ENCODE measurements around the gene RBM20.
"Not testable (repeated sequence)": the region's sequence is repeated elsewhere in the genome, so short reads cannot be mapped to it uniquely, and the experiment has no call there.

Gene RBM20

DNA sequence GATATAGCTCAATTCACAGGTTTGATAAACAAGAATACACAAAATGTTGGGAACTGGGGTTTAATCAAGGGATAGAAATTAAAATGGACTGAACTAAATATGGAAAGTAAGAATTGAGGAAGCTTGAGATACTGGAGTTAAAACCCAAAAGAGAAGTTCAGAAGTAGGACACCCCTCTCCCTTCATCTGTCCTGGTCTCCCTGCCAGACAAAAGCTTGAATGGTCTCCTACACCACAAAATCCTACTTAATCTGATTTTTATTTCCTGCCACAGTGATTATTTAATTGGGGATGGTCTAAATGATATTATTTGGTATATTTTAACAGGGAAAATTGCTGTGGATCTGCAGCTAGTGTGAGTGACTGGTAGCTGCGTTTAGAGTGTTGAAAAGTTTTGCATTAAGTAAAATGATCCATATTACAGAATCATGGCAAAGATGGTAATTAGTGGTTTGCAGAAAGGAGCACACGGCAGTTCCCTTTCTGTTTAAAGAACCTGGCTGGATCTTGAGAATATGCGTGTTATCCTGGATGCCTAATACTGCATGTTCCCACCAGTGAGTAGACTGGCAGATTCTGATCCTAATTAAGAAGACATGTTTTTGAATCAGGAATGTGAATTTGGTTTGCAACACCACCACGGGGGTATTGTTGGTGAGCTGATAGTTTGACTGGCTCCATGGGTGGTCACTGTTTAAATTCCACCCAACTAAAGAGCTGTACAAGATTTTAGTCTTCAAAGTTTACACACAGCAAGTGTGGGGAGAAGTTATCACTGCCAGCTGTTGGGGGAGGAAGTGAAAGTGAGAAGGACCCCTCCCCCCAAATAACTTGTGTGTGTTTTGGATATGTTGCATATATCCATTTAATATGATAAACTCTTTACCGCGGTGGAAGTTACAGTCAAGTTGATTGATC lies 5.5 kb downstream of the RBM20 start:
- no peak for DNase-seq

- no peak for DNase-seq
Observed at GRCh38 chr10:110650265-110650668, 6.1 kb downstream of the RBM20 start.

- DNase-seq: peak in 1 of 2 experiments; percentile 28
Observed at GRCh38 chr10:110651044-110651958, 7.2 kb downstream of the RBM20 start.

- no peak for DNase-seq
Observed at GRCh38 chr10:110652475-110653118, 8.5 kb downstream of the RBM20 start.

DNA sequence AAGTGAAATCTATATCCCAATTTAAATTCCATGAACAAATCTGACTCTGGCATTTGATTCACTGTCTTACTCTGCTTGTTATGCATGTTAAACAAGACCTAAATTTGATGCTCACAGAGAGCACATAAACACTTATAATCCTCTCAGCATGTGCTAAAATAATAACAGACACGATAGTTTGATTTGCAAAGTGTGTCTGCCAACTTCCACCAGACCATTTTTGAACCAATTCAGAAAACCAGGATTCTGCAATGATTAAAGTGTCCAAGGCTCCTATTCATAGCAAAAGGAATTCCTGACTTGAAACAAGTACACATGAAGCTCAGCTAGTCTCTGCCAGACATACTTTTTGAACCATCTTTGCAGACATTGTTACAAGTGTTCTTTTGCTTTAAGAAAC lies 11.2 kb downstream of the RBM20 start:
- no peak for DNase-seq

DNA sequence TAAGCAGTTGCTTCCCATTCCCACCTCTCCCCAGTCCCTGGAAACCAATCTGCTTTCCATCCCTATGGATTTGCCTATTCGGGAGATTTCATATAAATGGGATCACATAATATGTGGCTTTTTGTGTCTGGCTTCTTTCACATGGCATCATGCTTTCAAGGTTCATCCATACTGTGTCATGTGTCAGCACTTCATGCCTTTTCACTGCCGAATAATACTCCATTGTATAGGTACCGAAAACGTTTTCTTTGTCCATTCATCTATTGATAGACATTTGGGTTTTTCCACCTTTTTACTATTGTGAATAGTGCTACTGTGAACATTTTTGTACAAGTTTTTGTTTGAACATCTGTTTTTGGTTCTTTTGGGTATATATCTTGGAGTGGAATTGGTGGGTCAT lies 12.5 kb downstream of the RBM20 start:
- no peak for DNase-seq

DNA sequence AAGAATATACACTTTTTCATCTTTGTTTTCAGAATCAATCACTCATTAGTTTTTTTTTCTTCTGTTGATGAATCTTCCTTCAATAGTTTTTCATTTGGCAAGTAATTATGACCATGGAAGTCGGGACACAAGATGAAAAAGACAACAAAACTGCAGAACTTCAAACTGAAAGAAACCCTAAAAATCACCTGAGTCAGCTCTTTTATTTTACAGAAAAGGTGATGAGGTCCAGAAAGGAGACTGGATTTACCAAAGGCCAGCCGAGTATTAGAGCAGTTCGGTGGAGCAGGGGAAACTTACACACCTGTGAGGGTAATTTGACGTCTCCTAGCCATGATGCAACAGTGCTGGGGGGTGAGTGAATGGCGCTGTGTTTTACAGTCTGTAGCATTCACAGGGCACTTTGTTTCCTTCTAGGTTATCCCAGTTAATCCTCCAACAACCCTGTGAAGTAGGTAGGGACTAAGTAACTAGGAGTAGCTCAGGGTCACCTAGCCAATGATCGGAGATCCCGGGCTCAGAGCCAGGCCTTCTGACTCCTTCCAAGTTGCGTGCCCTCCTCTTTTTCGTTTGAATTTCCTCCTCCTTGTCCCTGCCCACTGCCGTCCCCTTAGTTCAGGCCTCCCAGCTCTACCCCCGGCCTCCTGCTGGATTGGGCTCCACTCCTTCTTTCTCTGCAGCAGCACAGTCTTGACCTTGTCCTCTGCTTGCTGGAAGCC lies 14.0 kb downstream of the RBM20 start:
- DNase-seq: no peak

- DNase-seq: no peak
Observed at GRCh38 chr10:110659558-110659957, 15.4 kb downstream of the RBM20 start.

DNA sequence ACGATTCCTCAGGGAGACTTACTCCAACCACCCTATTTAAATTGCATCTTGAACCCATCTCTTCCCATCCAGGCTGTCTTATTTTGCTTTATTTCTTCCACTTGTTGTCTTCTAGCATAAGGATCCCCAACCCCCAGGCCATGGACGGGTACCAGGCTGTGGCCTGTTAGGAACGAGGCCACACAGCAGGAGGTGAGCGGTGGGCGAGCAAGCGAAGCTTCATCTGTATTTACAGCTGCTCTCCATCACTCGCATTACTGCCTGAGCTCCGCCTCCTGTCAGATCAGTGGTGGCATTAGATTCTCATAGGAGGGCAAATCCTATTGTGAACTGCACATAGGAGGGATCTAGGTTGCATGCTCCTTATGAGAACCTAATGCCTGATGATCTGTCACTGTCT lies 16.2 kb downstream of the RBM20 start:
- DNase-seq: not testable (repeated sequence)

- no peak for DNase-seq
Observed at GRCh38 chr10:110661292-110661691, 17.2 kb downstream of the RBM20 start.

DNA sequence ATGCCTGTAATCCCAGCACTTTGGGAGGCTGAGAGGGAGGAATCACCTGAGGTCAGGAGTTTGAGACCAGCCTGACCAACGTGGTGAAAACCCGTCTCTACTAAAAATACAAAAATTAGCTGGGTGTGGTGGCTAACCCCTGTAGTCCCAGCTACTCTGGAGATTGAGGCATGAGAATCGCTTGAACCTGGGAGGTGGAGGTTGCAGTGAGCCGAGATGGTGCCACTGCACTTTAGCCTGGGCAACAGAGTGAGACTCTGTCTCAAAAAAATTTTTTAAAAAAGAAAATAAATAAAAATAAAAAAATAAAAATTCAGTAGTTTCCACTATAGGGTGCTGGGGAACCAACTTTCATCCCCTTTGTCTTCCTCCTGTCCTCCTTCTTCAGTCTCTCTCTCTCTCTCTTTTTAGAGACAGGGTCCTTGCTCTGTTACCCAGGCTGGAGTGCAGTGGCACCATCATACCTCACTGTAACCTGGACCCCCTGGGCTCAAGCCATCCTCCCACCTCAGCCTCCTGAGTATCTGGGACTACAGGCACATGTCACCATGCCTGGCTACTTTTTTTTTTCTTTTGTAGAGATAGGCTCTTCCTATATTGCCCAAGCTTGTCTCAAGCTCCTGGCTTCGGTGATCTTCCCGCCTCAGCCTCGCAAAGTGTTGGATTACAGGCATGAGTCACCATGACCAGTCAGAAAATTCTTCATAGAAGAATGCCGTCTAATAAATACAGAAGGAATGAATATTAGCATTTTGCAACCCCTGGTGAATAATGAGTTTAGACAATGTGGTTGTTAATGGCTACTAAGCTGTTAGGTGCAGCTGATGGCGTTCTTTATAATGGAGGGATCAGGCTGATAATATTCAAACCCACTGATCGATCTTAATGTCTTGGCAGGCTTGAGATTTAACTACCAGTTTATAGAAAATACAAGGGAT lies 20.6 kb downstream of the RBM20 start:
- DNase-seq: no peak

DNA sequence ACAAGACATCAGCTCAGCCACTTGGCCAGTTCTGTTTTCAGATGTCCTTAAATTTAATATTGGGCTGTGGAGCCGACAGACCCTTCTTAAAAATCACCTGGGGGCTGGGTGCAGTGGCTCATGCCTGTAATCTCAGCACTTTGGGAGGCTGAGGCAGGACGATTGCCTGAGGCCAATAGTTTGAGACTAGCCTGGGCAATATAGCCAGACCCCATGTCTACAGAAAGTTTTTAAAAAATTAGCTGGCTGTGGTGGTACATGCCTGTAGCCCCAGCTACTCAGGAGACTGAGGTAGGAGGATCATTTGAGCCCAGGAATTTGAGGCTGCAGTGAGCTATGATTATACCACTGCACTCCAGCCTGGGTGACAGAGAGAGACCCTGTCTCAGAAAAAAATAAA lies 22.1 kb downstream of the RBM20 start:
- DNase-seq: not testable (repeated sequence)

GRCh38 chr10:110666673-110667072 lies 22.5 kb downstream of the RBM20 start:
- DNase-seq: no peak

- no peak for DNase-seq
Observed at GRCh38 chr10:110667620-110668343, 23.6 kb downstream of the RBM20 start.

DNA sequence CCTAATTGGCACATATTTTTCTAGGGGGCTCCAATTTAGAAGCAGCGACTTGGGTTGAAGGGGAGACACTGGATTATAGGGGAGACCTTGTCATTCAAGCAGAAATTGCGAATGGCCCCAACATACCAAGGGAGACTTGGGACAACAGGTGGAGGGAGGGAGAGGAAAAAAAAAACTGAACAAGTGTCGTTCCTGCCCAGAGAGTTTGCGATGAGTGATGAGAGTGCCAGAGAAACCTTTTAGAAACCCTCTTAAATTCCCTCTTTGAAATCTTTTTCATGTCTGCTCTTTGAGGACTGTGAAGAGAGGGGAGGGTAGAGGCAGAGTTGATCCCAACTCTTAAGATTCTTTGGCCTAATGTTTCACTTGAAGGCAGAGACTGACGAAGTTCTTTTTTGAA lies 24.3 kb downstream of the RBM20 start:
- no peak for DNase-seq

- DNase-seq: no peak
Observed at GRCh38 chr10:110670335-110670734, 26.2 kb downstream of the RBM20 start.

- peak in 1 of 2 experiments; percentile 47 for DNase-seq
Observed at GRCh38 chr10:110671788-110672579, 27.8 kb downstream of the RBM20 start.

GRCh38 chr10:110672580-110672919 lies 28.4 kb downstream of the RBM20 start:
- DNase-seq: no peak

- no peak for DNase-seq
Observed at GRCh38 chr10:110676016-110676415, 31.9 kb downstream of the RBM20 start.
